Mesendoderm (in vitro differentiated cells): ENCODE measurements around the gene KBTBD2.

Experiments
- DNase-seq: peaks from one replicate; pipeline ENCODE4 v3.0.0; 2013
- H2AK5ac ChIP-seq: 2 replicates; pipeline ENCODE4 v1.6.1; 2013; ENCODE audit warnings: low read length, inconsistent platforms
- H2BK120ac ChIP-seq: 2 replicates; pipeline ENCODE4 v1.6.1; 2013; ENCODE audit warnings: low read depth, mild to moderate bottlenecking, low read length, moderate library complexity, mixed read lengths
- H2BK15ac ChIP-seq: replicated peaks from 2 replicates; pipeline ENCODE4 v1.6.1; 2013; ENCODE audit warnings: low read depth, mild to moderate bottlenecking, moderate library complexity
- H2BK5ac ChIP-seq: 2 replicates; pipeline ENCODE4 v1.6.1; 2013; ENCODE audit warnings: low read length, inconsistent platforms
- H3K18ac ChIP-seq: 2 replicates; pipeline ENCODE4 v1.6.1; 2013; ENCODE audit warnings: mild to moderate bottlenecking, low read length, mixed read lengths
- H3K23ac ChIP-seq: one replicate; pipeline ENCODE4 v1.6.1; 2013; ENCODE audit warnings: low read length
- H3K27ac ChIP-seq: 2 replicates; pipeline ENCODE4 v1.5.1; 2013; ENCODE audit warnings: low read depth, mild to moderate bottlenecking, inconsistent platforms, low read length, moderate library complexity
- H3K27me3 ChIP-seq: 2 replicates; pipeline ENCODE4 v1.6.1; 2013; ENCODE audit warnings: low read length, control low read depth, mild to moderate bottlenecking, inconsistent platforms; ENCODE audit not compliant: insufficient read depth, poor library complexity
- H3K36me3 ChIP-seq: 2 replicates; pipeline ENCODE4 v1.6.1; 2013; ENCODE audit warnings: low read length, inconsistent platforms; ENCODE audit not compliant: control insufficient read depth, insufficient read depth
- H3K4ac ChIP-seq: one replicate; pipeline ENCODE4 v1.6.1; 2013; ENCODE audit warnings: low read depth, mild to moderate bottlenecking, low read length, moderate library complexity
- H3K4me1 ChIP-seq: 2 replicates; pipeline ENCODE4 v1.6.1; 2013; ENCODE audit warnings: low read depth, low read length, inconsistent platforms; ENCODE audit not compliant: control insufficient read depth
- H3K4me2 ChIP-seq: 2 replicates; pipeline ENCODE4 v1.6.1; 2013; ENCODE audit warnings: low read length
- H3K4me3 ChIP-seq: 2 replicates; pipeline ENCODE4 v1.5.1; 2013; ENCODE audit warnings: mild to moderate bottlenecking, low read length
- H3K56ac ChIP-seq: one replicate; pipeline ENCODE4 v1.6.1; 2013; ENCODE audit warnings: low read length
- H3K79me1 ChIP-seq: 2 replicates; pipeline ENCODE4 v1.6.1; 2013; ENCODE audit warnings: low read length, inconsistent platforms
- H3K79me2 ChIP-seq: 2 replicates; pipeline ENCODE4 v1.6.1; 2013; ENCODE audit warnings: mild to moderate bottlenecking, low read length; ENCODE audit not compliant: control insufficient read depth, insufficient read depth
- H3K9ac ChIP-seq: 2 replicates; pipeline ENCODE4 v1.6.1; 2013; ENCODE audit warnings: low read length, inconsistent platforms
- H4K5ac ChIP-seq: one replicate; pipeline ENCODE4 v1.6.1; 2013; ENCODE audit warnings: low read length
- H4K8ac ChIP-seq: one replicate; pipeline ENCODE4 v1.6.1; 2013; ENCODE audit warnings: low read depth, mild to moderate bottlenecking, control low read depth, low read length, moderate library complexity
- WGBS: extraction: QIAGEN DNeasy Blood & Tissue Kit; methylation state at CpG from one replicate; pipeline ENCODE4 v1.1.7; 2013; ENCODE audit warnings: low lambda C conversion rate, missing lambda C conversion rate; ENCODE audit not compliant: insufficient coverage; ENCODE audit errors: extremely low coverage; 5-methylcytosine and 5-hydroxymethylcytosine counted together

The KBTBD2 gene

DNA sequence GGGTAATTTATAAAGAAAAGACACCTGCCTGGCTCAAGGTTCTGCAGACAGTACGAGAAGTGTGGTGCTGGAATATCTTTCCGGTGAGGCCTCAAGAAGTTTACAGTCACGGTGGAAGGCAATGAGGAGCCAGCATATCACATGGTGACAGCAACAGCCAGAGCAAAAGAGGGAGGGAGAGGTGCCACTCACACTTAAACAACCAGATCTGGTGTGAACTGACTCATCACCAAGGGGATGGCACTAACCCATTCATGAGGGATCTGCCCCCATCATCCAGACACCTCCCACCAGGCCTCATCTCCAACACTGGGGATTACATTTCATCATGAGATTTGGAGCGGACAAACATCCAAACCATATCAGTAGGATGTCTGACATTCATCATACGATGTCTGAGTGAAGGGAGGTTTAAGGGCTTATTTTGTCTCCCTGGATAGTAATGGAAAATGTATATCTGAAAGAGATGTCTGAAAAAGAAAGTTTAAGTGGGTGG, 23.5 kb upstream of the KBTBD2 start:
- Histone ChIP-seq H3K4me2 (no peak overlapping the region), H3K23ac (no peak overlapping the region), H3K4me1 (no peaks in the 10 kb centered on the region), H3K18ac (no peak overlapping the region), H2AK5ac (no peak overlapping the region), H3K9ac (no peak overlapping the region), H4K8ac (no peak overlapping the region), H2BK15ac (no peak overlapping the region), H3K27ac (no peak overlapping the region), H4K5ac (no peak overlapping the region), H3K4ac (no peak overlapping the region), H3K36me3 (peaks cover 3% of the 10 kb centered on the region), H2BK5ac (no peak overlapping the region), H3K56ac (no peak overlapping the region), H3K4me3 (no peak overlapping the region), H3K79me2 (no peaks in the 10 kb centered on the region), H3K27me3 (no peaks in the 10 kb centered on the region), H2BK120ac (no peak overlapping the region), H3K79me1 (no peaks in the 10 kb centered on the region)
- DNase-seq, result no peak
- no CpG with 5 or more reads among the region's 5 CpGs for WGBS

DNA sequence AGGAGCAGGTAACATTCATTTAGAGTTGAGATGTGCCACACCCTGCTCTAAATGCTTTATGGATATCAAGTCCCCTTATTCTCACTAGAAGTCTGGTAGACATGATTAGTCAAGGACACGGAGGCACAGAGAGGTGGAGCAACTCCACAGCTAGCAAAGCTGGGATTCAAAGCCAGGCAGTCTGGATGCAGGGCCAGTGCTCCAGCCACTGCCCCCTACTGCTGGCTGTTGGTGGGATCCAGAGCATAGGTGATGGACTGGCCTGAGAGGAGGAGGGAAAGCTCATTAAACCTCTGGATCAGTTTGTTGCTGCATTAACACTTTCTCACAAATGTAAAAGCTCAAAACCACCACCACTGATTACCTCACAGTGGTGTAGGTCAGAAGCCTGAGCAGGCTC, 22.6 kb upstream of the KBTBD2 start:
- no peak overlapping the region for H2BK120ac ChIP-seq
- H3K36me3 ChIP-seq, result peaks cover 3% of the 10 kb centered on the region
- no peak overlapping the region for H2BK15ac ChIP-seq
- no peak overlapping the region for H4K8ac ChIP-seq
- H3K4me1 ChIP-seq, result no peaks in the 10 kb centered on the region
- no peak for DNase-seq
- H3K79me2 ChIP-seq, result no peaks in the 10 kb centered on the region
- H2BK5ac ChIP-seq, result no peak overlapping the region
- H3K4ac ChIP-seq, result no peak overlapping the region
- no peak overlapping the region for H3K4me3 ChIP-seq
- H3K23ac ChIP-seq, result no peak overlapping the region
- no peak overlapping the region for H3K4me2 ChIP-seq
- H3K18ac ChIP-seq, result no peak overlapping the region
- no peak overlapping the region for H3K56ac ChIP-seq
- no CpG with 5 or more reads among the region's 1 CpG for WGBS
- H3K9ac ChIP-seq, result no peak overlapping the region
- H2AK5ac ChIP-seq, result no peak overlapping the region
- H3K27ac ChIP-seq, result no peak overlapping the region
- H3K27me3 ChIP-seq, result no peaks in the 10 kb centered on the region
- no peak overlapping the region for H4K5ac ChIP-seq
- no peaks in the 10 kb centered on the region for H3K79me1 ChIP-seq

DNA sequence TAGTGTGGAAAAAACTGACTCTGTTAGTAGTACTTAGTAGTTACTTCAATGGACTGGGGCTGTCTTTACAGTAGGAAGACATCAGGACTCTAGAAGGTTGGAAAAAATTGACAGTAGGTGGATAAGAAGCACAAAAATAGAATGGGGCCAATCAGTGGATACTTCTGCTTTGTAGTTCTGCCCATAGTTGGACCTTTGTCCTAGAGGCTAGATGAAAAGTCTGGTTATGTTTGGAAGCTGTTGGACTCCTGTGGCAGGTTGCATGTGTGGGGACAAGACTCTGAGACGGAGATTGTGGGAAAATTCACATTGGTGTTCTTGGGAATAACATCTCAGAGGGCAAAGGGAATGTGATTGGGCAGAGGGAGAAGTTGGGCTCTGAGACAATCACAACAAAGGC, 18.6 kb upstream of the KBTBD2 start:
- no peak overlapping the region for H4K8ac ChIP-seq
- no peaks in the 10 kb centered on the region for H3K79me1 ChIP-seq
- H3K18ac ChIP-seq, result no peak overlapping the region
- H3K79me2 ChIP-seq, result no peaks in the 10 kb centered on the region
- no peak overlapping the region for H4K5ac ChIP-seq
- no peak overlapping the region for H2AK5ac ChIP-seq
- H3K4me3 ChIP-seq, result no peak overlapping the region
- H3K4me1 ChIP-seq, result no peaks in the 10 kb centered on the region
- no peak overlapping the region for H3K4me2 ChIP-seq
- no peak overlapping the region for H2BK5ac ChIP-seq
- no peak overlapping the region for H2BK120ac ChIP-seq
- no peaks in the 10 kb centered on the region for H3K36me3 ChIP-seq
- H3K23ac ChIP-seq, result no peak overlapping the region
- no peak overlapping the region for H3K4ac ChIP-seq
- H3K27me3 ChIP-seq, result no peaks in the 10 kb centered on the region
- H3K56ac ChIP-seq, result no peak overlapping the region
- no peak overlapping the region for H2BK15ac ChIP-seq
- no peak overlapping the region for H3K9ac ChIP-seq
- no CpG with 5 or more reads among the region's 1 CpG for WGBS
- H3K27ac ChIP-seq, result no peak overlapping the region
- no peak for DNase-seq

DNA sequence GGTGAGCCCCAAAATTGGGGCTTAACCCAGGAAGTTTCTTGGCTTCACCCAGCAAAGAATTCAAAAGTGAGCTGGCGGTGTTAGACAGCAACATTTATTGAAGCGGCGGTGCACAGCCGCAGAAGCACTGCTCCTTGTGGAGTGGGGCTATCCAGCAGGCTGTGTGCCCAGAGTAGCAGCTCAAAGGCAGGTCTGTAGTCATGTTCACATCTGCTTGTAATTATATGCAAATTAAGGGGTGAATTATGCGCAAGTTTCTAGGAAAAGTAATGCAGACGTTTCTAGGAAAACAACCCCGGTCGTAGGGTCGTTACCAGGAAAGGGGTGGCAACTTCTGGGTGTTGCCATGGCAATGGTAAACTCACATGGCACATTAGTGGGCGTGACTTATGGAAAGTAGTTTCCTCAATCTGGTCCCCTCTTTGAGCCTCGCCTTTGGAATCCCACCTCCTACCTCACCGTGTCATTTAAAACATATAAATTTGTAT, 13.7 kb upstream of the KBTBD2 start:
- H4K8ac ChIP-seq, result no peak overlapping the region
- H2BK5ac ChIP-seq, result no peak overlapping the region
- no peaks in the 10 kb centered on the region for H3K79me2 ChIP-seq
- H2BK120ac ChIP-seq, result no peak overlapping the region
- no peaks in the 10 kb centered on the region for H3K27me3 ChIP-seq
- no peaks in the 10 kb centered on the region for H3K36me3 ChIP-seq
- H3K4ac ChIP-seq, result no peak overlapping the region
- H3K23ac ChIP-seq, result no peak overlapping the region
- peak overlapping the region; percentile 47 for H3K4me2 ChIP-seq
- no peak overlapping the region for H4K5ac ChIP-seq
- H3K4me1 ChIP-seq, result no peaks in the 10 kb centered on the region
- H3K9ac ChIP-seq, result peak overlapping the region; percentile 52
- peak overlapping the region; percentile 3 for H3K4me3 ChIP-seq
- peak overlapping the region; percentile 80 for H2BK15ac ChIP-seq
- peak; percentile 97 for DNase-seq
- no peak overlapping the region for H3K18ac ChIP-seq
- no peaks in the 10 kb centered on the region for H3K79me1 ChIP-seq
- no peak overlapping the region for H3K27ac ChIP-seq
- peak overlapping the region; percentile 58 for H3K56ac ChIP-seq
- WGBS, result no CpG with 5 or more reads among the region's 12 CpGs
- no peak overlapping the region for H2AK5ac ChIP-seq

DNA sequence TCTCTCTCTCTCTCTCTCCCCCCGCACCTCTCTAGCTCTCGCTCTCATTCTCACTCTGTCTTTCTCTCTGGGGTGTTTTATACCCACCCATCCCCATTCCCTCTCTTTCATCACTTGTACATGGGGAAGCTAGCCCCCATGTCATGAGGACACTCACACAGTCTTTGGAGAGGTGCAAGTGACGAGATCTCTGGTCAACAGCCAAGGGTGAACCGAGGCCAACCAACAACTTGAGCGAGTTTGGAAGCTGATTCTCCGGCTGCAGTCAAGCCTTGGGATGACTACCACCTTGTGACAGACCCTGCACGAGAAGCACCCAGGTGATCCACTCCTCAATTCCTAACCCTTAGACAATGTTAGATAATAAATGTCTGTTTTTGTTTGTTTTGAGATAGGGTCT, 10.1 kb upstream of the KBTBD2 start:
- H3K9ac ChIP-seq, result no peak overlapping the region
- no peak overlapping the region for H4K8ac ChIP-seq
- DNase-seq, result no peak
- H2BK15ac ChIP-seq, result no peak overlapping the region
- no peaks in the 10 kb centered on the region for H3K36me3 ChIP-seq
- H2AK5ac ChIP-seq, result no peak overlapping the region
- no peaks in the 10 kb centered on the region for H3K4me1 ChIP-seq
- H2BK120ac ChIP-seq, result no peak overlapping the region
- H3K27me3 ChIP-seq, result no peaks in the 10 kb centered on the region
- no peaks in the 10 kb centered on the region for H3K79me2 ChIP-seq
- no peak overlapping the region for H3K18ac ChIP-seq
- H3K4me3 ChIP-seq, result no peak overlapping the region
- H4K5ac ChIP-seq, result no peak overlapping the region
- no peak overlapping the region for H3K23ac ChIP-seq
- H2BK5ac ChIP-seq, result no peak overlapping the region
- no peak overlapping the region for H3K27ac ChIP-seq
- no CpG with 5 or more reads among the region's 7 CpGs for WGBS
- H3K4me2 ChIP-seq, result no peak overlapping the region
- no peak overlapping the region for H3K4ac ChIP-seq
- no peak overlapping the region for H3K56ac ChIP-seq
- H3K79me1 ChIP-seq, result no peaks in the 10 kb centered on the region

DNA sequence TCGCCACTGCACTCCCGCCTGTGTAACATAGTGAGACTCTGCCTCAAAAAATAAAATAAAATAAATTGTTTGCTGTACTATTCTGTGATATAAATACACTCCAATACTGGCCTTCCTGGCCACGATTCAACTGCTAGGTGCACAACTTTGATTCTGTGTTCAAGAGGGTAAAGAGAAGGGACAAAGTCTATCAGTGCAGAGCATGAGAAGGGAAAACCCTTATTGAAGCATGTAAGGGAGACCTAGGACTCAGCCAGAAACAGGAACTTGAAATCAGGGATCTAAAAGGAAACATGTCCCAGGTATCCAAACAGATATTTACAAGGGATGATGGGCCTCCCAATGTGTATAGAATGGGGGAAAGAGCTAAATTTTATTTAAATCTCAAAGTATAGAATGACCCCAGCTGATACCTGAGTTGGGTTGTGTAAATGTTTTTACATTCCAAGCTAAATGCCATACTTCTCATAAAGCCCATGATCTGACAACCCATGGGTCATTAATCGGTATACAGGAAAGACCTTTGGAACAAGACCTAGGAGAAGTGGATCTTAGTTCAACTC, 9.0 kb upstream of the KBTBD2 start:
- no peaks in the 10 kb centered on the region for H3K27me3 ChIP-seq
- H3K4me3 ChIP-seq, result no peak overlapping the region
- H2BK15ac ChIP-seq, result no peak overlapping the region
- WGBS, result no CpG with 5 or more reads among the region's 4 CpGs
- H3K79me2 ChIP-seq, result no peaks in the 10 kb centered on the region
- H3K4me2 ChIP-seq, result no peak overlapping the region
- no peak overlapping the region for H3K56ac ChIP-seq
- H2BK120ac ChIP-seq, result no peak overlapping the region
- H3K4ac ChIP-seq, result no peak overlapping the region
- no peaks in the 10 kb centered on the region for H3K36me3 ChIP-seq
- no peak overlapping the region for H4K8ac ChIP-seq
- H3K23ac ChIP-seq, result no peak overlapping the region
- no peak overlapping the region for H2BK5ac ChIP-seq
- H3K18ac ChIP-seq, result no peak overlapping the region
- no peak for DNase-seq
- H3K27ac ChIP-seq, result no peak overlapping the region
- H3K9ac ChIP-seq, result no peak overlapping the region
- H4K5ac ChIP-seq, result no peak overlapping the region
- no peaks in the 10 kb centered on the region for H3K4me1 ChIP-seq
- H3K79me1 ChIP-seq, result no peaks in the 10 kb centered on the region
- no peak overlapping the region for H2AK5ac ChIP-seq
